B cell (primary cell): ENCODE measurements around the gene SPTBN1. TPM values are rescaled to one million over a fixed set of nuclear protein-coding genes. Genes with fewer than 3 reads are reported as not detected.

Experiments used
- ATAC-seq: fragments of 200-7000 bp; cut with Tn5 transposase; one replicate; pipeline ENCODE4 v1.10.0; 2021; ENCODE audit warnings: low read depth, mild to moderate bottlenecking, moderate number of reproducible peaks, moderate library complexity
- CTCF ChIA-PET: fragments of 350-600 bp; sonication (Branson Sonifier 250); formaldehyde crosslinking; loops from one replicate; lab custom pipeline; 2021; ENCODE audit warnings: antibody characterized with exemption, inconsistent platforms; lab: Charles Lee
- POLR2A ChIA-PET: fragments of 350-600 bp; sonication (Branson Sonifier 250); formaldehyde crosslinking; loops from one replicate; lab custom pipeline; 2021; ENCODE audit warnings: antibody characterized with exemption; lab: Charles Lee
- DNase-seq: peaks from one replicate; pipeline ENCODE4 v3.0.0; 2013
- H2AFZ ChIP-seq: 2 replicates; pipeline ENCODE4 v1.6.1; 2012; ENCODE audit warnings: mild to moderate bottlenecking, low read depth, low read length; ENCODE audit not compliant: insufficient read depth, poor library complexity, severe bottlenecking
- H3K27ac ChIP-seq, 2 donors: 1 replicate in 1 of 2; 2 replicates in 1 of 2; pipeline ENCODE4 v1.5.1; 2012 to 2013; ENCODE audit warnings: low read length in 2 of 2, mild to moderate bottlenecking in 2 of 2, moderate library complexity in 1 of 2
- H3K27me3 ChIP-seq, 4 experiments: fragments of 200-600 bp in 1 of 4; sonication (generic) in 1 of 4; replicated peaks in 1 of 4; 1 replicate in 2 of 4; 2 replicates in 2 of 4; pipeline versions ENCODE4 v1.6.1 to v1.7.0; 2013 to 2016; ENCODE audit warnings: low read length in 3 of 4, mild to moderate bottlenecking in 2 of 4, mixed read lengths in 1 of 4, moderate library complexity in 1 of 4; ENCODE audit not compliant: insufficient read depth in 4 of 4, control insufficient read depth in 3 of 4; ENCODE audit errors: control extremely low read depth in 1 of 4
- H3K36me3 ChIP-seq, 2 experiments: replicated peaks in 1 of 2; 1 replicate in 1 of 2; 2 replicates in 1 of 2; pipeline versions ENCODE4 v1.6.1 to v1.7.1; 2013; ENCODE audit warnings: low read length in 1 of 2; ENCODE audit not compliant: insufficient read depth in 2 of 2, control insufficient read depth in 1 of 2; ENCODE audit errors: control extremely low read depth in 1 of 2, extremely low read depth in 1 of 2
- H3K4me1 ChIP-seq, 2 donors: fragments of 200-600 bp in 1 of 2; sonication (generic) in 1 of 2; 1 replicate in 1 of 2; 2 replicates in 1 of 2; pipeline versions ENCODE4 v1.5.1 to v1.6.1; 2013 to 2017; ENCODE audit warnings: low read length in 2 of 2; ENCODE audit not compliant: control insufficient read depth in 2 of 2, insufficient read depth in 2 of 2
- H3K4me2 ChIP-seq: replicated peaks from 2 replicates; pipeline ENCODE3; 2012; ENCODE audit warnings: mild to moderate bottlenecking, low read depth, low read length; ENCODE audit not compliant: poor library complexity, severe bottlenecking
- H3K4me3 ChIP-seq, 5 experiments: fragments of 200-600 bp in 1 of 5; sonication (generic) in 1 of 5; 1 replicate in 3 of 5; 2 replicates in 2 of 5; pipeline versions ENCODE4 v1.5.1 to v1.7.0; 2011 to 2016; ENCODE audit warnings: low read length in 4 of 5, mild to moderate bottlenecking in 4 of 5, low read depth in 2 of 5, control low read depth in 1 of 5, moderate library complexity in 1 of 5; ENCODE audit not compliant: insufficient read depth in 1 of 5; ENCODE audit errors: control extremely low read depth in 1 of 5, extremely low read depth in 1 of 5
- H3K79me2 ChIP-seq: fragments of 200-600 bp; sonication (generic); one replicate; pipeline ENCODE4 v1.6.0; 2016; ENCODE audit warnings: low read length; ENCODE audit not compliant: control insufficient read depth, insufficient read depth
- H3K9ac ChIP-seq: fragments of 200-600 bp; sonication (generic); 2 replicates; pipeline ENCODE4 v1.6.1; 2017; ENCODE audit warnings: mild to moderate bottlenecking, low read length, moderate library complexity
- H3K9me3 ChIP-seq, 3 donors: one replicate each; pipeline versions ENCODE4 v1.6.1 to v1.7.1; 2013; ENCODE audit warnings: low read length in 2 of 3; ENCODE audit not compliant: control insufficient read depth in 2 of 3, insufficient read depth in 1 of 3; ENCODE audit errors: control extremely low read depth in 1 of 3
- H4K20me1 ChIP-seq: 2 replicates; pipeline ENCODE4 v1.6.0; 2012; ENCODE audit warnings: mild to moderate bottlenecking, low read length; ENCODE audit not compliant: insufficient read depth, control insufficient read depth, poor library complexity, severe bottlenecking
- H3K27ac Mint-ChIP-seq: one replicate; pipeline ENCODE4 v1.8.0; 2021; ENCODE audit warnings: mixed read lengths
- H3K27me3 Mint-ChIP-seq: one replicate; pipeline ENCODE4 v1.8.0; 2021; ENCODE audit warnings: mixed read lengths
- H3K4me1 Mint-ChIP-seq: one replicate; pipeline ENCODE4 v1.8.0; 2021; ENCODE audit warnings: mixed read lengths
- H3K4me3 Mint-ChIP-seq: one replicate; pipeline ENCODE4 v1.8.0; 2021; ENCODE audit warnings: mixed read lengths
- H3K9me3 Mint-ChIP-seq: one replicate; pipeline ENCODE4 v1.8.0; 2022; ENCODE audit warnings: mixed read lengths; ENCODE audit not compliant: insufficient read depth
- CTCF ChIP-seq: fragments of 200-600 bp; IDR thresholded peaks from one replicate; pipeline ENCODE4 v1.8.0; 2022; ENCODE audit warnings: antibody characterized with exemption, mild to moderate bottlenecking
- EZH2 ChIP-seq: IDR thresholded peaks from 2 replicates; pipeline ENCODE4 v1.6.1; 2012; ENCODE audit warnings: borderline replicate concordance, low read depth, mild to moderate bottlenecking, moderate library complexity, low read length; ENCODE audit not compliant: insufficient read depth, poor library complexity, severe bottlenecking
- WGBS: methylation state at CpG from one replicate; pipeline ENCODE4 v1.1.5; 2013; ENCODE audit warnings: missing lambda C conversion rate; ENCODE audit not compliant: insufficient coverage; 5-methylcytosine and 5-hydroxymethylcytosine counted together
- intact Hi-C: fragments of 100-400 bp; cut with micrococcal nuclease; formaldehyde crosslinking; loops from one replicate; pipeline ENCODE4 v1.10.0; 2022
- polyA plus RNA-seq: library from polyadenylated mRNA; depleted of rRNA; stranded (reverse); fragments of >200 nt; gene quantifications from 2 replicates; pipeline ENCODE4 v1.2.3, GENCODE V29; 2012
- total RNA-seq, 2 donors: library from RNA; stranded (reverse); fragments of 120-200 nt in 1 of 2; gene quantifications; 1 replicate in 1 of 2; 2 replicates in 1 of 2; pipeline versions ENCODE4 v1.2.3 to v1.2.4, GENCODE V29; 2013 to 2022

Gene SPTBN1
- total and polyA plus RNA-seq, 2 donors (not counting 1 experiment from before 2014, with no cell fraction given): 43.7 to 144 TPM

DNA sequence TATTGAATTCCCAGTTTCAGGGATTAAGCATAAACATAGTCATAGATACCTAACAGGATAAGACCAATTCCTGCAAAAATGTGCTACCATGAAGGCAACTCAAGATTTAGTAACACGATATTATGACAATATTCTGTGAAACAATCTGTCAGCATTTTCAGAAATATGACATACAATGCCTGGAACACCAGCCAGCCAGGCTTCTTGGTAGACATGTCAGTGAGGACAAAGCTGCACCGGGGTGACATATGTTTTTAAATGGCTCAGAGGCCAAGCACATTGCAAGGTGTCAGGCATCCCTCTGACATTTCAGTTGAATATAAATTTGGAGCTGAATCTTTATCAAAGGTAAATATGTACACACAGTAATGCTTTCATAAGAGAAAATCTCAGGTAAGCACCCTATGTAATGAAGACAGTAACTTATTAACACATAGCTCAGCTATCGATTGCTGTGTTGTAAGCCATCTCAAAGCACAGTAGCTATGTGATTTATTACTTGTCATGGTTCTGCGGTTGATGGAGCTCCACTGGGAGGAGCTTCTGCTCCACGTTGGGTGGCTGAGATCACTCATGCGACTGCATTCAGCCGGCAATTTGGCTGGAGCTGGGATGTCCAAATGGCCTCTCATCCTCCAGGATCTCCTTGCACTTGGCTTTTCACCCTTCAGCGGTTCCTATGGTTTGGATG is 235.5 kb downstream of the SPTBN1 start:
- Mint-ChIP-seq H3K9me3 (no peaks in the 10 kb centered on the region), H3K4me3 (no peak overlapping the region), H3K27ac (no peak overlapping the region), H3K4me1 (no peaks in the 10 kb centered on the region), H3K27me3 (peaks cover 10% of the 10 kb centered on the region)
- DNase-seq: no peak
- Histone ChIP-seq H3K9ac (no peak overlapping the region), H3K4me1 (no peaks in the 10 kb centered on the region), H3K36me3 (no peaks in the 10 kb centered on the region), H3K27me3 (peaks cover 0 to 9% (median 5%) of the 10 kb centered on the region in 4 experiments), H4K20me1 (no peaks in the 10 kb centered on the region), H3K9me3 (peaks cover 0 to 2% (median 0%) of the 10 kb centered on the region in 3 donors), H3K4me2 (no peak overlapping the region), H3K27ac (no peak overlapping the region), H3K79me2 (no peaks in the 10 kb centered on the region), H2AFZ (no peak overlapping the region), H3K4me3 (no peak overlapping the region)
- TF ChIP-seq CTCF (no peak), EZH2 (no peak)
- ChIA-PET CTCF (interaction anchor here (0.8 to 1.9 kb wide), 4 partner anchors 11 to 26 kb away, joined by 3 to 4 read pairs (median 4); no protein-coding TSS in a partner anchor), POLR2A (no interaction called here)
- WGBS: 62% methylated on average over 7 of the region's 8 CpGs
- intact Hi-C loops: no loop called here
- no peak for ATAC-seq

GRCh38 chr2:54692556-54692955 is 236.4 kb downstream of the SPTBN1 start:
- CTCF ChIA-PET: interaction anchor here (1.4 to 1.9 kb wide), 2 partner anchors 12 to 26 kb away, joined by 3 to 4 read pairs; no protein-coding TSS in a partner anchor

More at GRCh38 chr2:54692556-54692955, 236.4 kb downstream of the SPTBN1 start:
- no peaks in the 10 kb centered on the region for H3K4me1 Mint-ChIP-seq
- DNase-seq: no peak
- ATAC-seq: no peak
- Histone ChIP-seq H3K9me3 (peaks cover 0 to 2% (median 0%) of the 10 kb centered on the region in 3 donors), H3K4me1 (no peaks in the 10 kb centered on the region), H3K4me2 (no peak overlapping the region), H3K79me2 (no peaks in the 10 kb centered on the region), H3K27me3 (peaks cover 0 to 9% (median 5%) of the 10 kb centered on the region in 4 experiments), H2AFZ (no peak overlapping the region), H3K9ac (no peak overlapping the region), H3K27ac (no peak overlapping the region), H3K4me3 (no peak overlapping the region), H3K36me3 (no peaks in the 10 kb centered on the region), H4K20me1 (no peaks in the 10 kb centered on the region)
- peaks cover 7% of the 10 kb centered on the region for H3K27me3 Mint-ChIP-seq
- POLR2A ChIA-PET: no interaction called here
- H3K9me3 Mint-ChIP-seq: no peaks in the 10 kb centered on the region
- intact Hi-C loops: no loop called here
- TF ChIP-seq CTCF: no peak
- TF ChIP-seq EZH2: no peak
- H3K4me3 Mint-ChIP-seq: no peak overlapping the region
- no peak overlapping the region for H3K27ac Mint-ChIP-seq
